PC-3 (cell line): ENCODE data around the gene DNAAF5.

Source experiments
- CTCF ChIP-seq: fragments of 300-600 bp; sonication (generic); conservative IDR thresholded peaks from 2 replicates; pipeline ENCODE4 v1.5.1; 2017; ENCODE audit warnings: antibody characterized with exemption, low read depth, mild to moderate bottlenecking, low read length
- EZH2 ChIP-seq: fragments of 300-600 bp; sonication (generic); IDR thresholded peaks from one replicate; pipeline ENCODE4 v1.6.1; 2017; ENCODE audit warnings: antibody characterized with exemption, mild to moderate bottlenecking, low read length; ENCODE audit not compliant: unreplicated experiment

DNA sequence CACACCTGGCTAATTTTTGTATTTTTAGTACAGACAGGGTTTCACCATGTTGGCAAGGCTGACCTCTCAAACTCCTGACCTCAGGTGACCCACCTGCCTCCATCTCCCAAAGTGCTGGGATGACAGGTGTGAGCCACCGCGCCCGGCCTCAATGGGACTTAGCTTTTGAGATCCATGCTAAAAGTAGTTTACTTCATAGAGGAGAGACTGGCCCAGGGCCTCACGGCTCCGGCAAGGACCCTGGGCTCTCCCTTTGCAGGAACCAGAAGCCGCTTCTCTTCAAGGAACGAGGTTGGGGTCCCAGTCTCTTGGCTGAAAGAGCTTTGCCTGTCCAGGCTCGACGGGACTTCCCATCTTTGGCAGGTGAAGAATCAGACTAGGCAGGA, 30.1 kb upstream of the DNAAF5 start:
- TF ChIP-seq CTCF (no peak), EZH2 (no peak)
